NCI-H2171 treated with DMSO at 0.1 percent for 48 hours (cell line): ENCODE measurements around the gene P2RX3.
"Not testable (repeated sequence)": the region's sequence is repeated elsewhere in the genome, so short reads cannot be mapped to it uniquely, and the experiment has no call there.

ENCODE experiments used
- DNase-seq: peaks from one replicate; lab custom pipeline; 2025; lab: John Stamatoyannopoulos, UW

Gene P2RX3

DNA sequence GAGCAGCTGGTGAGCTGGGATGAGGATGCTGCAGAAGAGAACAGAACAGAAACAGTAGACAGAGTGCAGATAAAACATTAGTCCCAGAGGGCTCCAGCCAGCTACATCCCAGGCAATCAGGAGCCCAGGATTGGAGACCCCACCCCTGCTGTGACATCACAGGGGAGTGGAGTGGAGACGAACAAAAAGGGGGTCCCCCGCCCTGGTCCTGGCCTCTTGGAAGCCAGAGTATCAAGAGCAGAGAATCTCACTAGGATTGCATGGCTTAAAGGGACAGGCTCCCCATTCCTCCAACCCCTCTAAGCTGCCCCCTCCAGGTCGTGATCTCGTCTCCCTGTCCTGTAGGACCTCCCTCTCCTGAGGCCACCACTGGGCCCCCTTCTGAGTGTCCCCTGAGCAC lies at the start of gene P2RX3:
TSS of gene P2RX3 (plus strand) at position 211 of the 400 bp plus-strand sequence. CDS start 199 bp downstream, outside the sequence.
- DNase-seq = peak; percentile 38

- DNase-seq = no peak
These were observed 49.2 kb upstream of the P2RX3 start for GRCh38 chr11:57288771-57289579.

- DNase-seq = no peak
These were observed 47.9 kb upstream of the P2RX3 start for GRCh38 chr11:57290288-57290687.

- DNase-seq = peak; percentile 46
These were observed 43.7 kb upstream of the P2RX3 start for GRCh38 chr11:57294225-57295131.

DNA sequence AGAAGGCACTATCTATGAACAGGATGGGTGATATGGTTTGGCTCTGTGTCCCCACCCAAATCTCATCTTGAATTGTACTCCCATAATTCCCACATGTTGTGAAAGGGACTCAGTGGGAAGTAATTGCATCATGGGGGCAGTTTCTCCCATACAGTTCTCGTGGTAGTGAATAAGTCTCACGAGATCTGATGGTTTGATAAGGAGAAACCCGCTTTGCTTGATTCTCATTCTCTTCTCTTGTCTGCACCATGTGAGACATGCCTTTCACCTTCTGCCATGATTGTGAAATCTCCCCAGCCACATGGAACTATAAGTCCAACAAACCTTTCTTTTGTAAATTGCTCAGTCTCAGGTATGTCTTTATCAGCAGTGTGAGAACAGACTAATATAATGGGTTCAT lies 41.9 kb upstream of the P2RX3 start:
- DNase-seq = not testable (repeated sequence)

GRCh38 chr11:57297221-57297620 lies 40.9 kb upstream of the P2RX3 start:
- DNase-seq = no peak

DNA sequence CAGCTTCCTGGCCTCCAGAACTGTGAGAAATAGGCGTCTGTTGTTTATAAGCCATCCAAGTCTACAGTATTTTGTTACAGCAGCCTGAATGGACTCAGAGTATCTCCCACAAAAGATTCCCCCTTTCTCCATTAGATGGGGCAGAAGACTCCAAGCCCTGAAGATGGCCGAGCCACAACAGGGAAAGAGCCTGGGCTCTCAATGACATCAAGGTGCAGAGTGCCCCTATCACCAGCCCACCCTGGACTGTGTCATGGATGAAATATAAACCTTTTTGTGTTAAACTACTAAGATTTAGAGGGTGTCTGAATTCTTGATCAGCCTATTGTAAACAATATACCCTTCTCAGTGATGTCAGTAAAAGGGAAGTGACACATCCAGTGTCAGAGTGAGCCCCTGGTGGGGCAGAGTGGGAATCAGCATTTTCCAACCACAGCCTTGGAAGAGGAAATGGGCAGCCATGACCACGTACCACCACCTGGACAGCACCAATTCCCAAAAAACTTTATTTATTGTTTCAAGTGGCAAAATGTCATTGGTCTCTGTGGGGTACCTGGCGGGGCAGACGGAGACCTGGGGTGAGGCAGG lies 38.9 kb upstream of the P2RX3 start:
- no peak for DNase-seq

GRCh38 chr11:57300785-57301184 lies 37.4 kb upstream of the P2RX3 start:
- DNase-seq = no peak

- no peak for DNase-seq
These were observed 36.3 kb upstream of the P2RX3 start for GRCh38 chr11:57301711-57302423.

DNA sequence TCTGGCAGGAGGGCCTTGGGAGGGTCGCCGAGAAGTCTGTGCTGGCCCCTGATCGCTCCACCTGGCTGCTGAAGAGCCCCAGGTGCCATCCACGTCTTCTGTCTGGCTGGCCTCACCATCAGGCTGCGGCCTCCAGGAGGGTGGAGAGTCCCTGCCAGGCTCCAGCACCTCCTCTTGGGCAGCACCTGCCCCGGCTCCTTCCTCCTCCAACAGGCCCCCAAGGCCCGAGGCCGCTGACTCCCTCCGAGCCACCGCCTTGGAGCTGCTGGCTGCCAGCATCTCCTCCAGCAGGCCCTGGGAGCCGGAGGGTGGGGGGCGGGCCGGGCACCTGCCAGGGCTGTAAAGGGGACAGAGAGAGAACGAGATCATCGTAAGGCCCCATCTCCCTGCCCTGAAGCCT lies 35.7 kb upstream of the P2RX3 start:
- DNase-seq = no peak

GRCh38 chr11:57303280-57303989 lies 34.7 kb upstream of the P2RX3 start:
- no peak for DNase-seq

- DNase-seq = peak; percentile 81
These were observed 34.1 kb upstream of the P2RX3 start for GRCh38 chr11:57303990-57304579.

DNA sequence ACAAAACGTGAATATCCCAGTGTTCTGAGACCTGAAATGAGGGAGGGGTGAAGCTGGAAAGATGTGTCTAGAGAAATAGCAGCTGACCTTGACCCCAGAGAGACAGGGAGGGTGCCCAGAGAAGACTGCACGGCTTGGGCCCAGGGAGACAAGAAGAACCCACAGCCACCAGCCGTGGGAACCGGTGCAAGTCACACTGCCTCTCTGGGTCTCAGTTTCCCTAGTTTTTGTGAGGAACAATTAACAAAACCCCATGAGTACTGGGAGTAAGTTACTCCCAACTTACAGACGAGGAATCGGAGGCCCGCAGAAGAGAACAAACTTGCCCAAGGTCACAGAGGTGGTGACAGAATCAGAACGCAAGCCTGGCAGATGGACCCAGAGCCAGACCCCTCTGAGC lies 32.6 kb upstream of the P2RX3 start:
- DNase-seq = no peak

- peak; percentile 18 for DNase-seq
These were observed 31.8 kb upstream of the P2RX3 start for GRCh38 chr11:57306161-57306876.

GRCh38 chr11:57306940-57307565 lies 31.1 kb upstream of the P2RX3 start:
- no peak for DNase-seq

- DNase-seq = no peak
These were observed 30.4 kb upstream of the P2RX3 start for GRCh38 chr11:57307666-57308270.

GRCh38 chr11:57308426-57309060 lies 29.6 kb upstream of the P2RX3 start:
- no peak for DNase-seq

DNA sequence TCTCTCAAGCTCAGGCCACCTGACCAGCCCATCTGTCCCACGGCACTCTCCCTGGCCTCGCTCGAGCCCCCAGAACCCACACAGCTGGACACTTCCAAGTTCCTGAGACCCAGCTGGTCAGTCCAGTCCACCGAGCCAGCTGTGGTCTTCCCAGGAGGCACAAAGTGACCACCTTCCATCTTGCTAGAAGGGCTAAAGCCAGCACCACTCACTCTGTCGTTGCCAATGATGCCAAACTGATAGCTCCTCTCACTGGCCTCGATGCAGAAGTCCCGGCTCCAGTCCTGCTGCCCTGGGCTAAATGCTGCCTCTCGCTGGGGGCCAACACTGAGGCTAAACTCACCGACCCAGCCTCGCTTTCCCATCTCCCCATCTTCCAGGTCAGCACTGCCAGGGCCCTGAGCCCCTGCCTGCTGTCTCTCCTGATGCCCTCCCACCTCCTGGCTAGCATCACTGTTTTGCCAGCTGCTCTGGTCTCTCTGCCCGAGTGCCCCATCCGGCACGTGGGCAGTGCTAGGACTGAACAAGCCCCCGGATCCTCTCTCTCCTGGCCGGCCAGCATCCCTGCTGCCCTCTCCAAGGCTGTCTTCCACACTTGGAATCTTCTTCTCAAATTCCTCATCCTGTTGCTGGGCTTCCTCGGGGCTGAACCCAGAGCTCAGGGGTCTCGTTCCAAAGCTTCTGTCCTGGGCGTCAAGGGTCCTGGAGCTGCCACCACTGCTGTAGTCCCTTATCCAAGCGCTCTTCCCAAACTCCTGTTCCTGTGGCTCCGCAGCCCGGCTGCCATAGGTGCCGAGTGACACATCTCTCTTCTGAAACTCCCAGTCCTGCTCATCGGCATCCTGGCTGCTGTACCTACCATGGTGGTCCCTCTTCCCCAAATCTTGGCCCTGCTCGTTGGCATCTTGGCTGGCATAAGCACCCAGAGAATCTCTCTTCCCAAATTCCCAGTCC lies 28.8 kb upstream of the P2RX3 start:
- DNase-seq = no peak
